GM12801 (cell line): ENCODE measurements around the gene SLC39A12.

Experiments used
- CTCF ChIP-seq: IDR thresholded peaks from one replicate; pipeline ENCODE4 v1.5.1; 2011; ENCODE audit warnings: control low read depth; ENCODE audit not compliant: insufficient read length; ENCODE audit errors: extremely low read depth

SLC39A12 gene

GRCh38 chr10:18043148-18044006 is 91.7 kb downstream of the SLC39A12 start:
- no peak for TF ChIP-seq CTCF

GRCh38 chr10:18044976-18045720 is 93.4 kb downstream of the SLC39A12 start:
- TF ChIP-seq CTCF, result no peak

GRCh38 chr10:18056583-18056982 is 104.9 kb downstream of the SLC39A12 start:
- no peak for TF ChIP-seq CTCF

GRCh38 chr10:18059826-18060559 is 108.3 kb downstream of the SLC39A12 start:
- TF ChIP-seq CTCF, result no peak

- TF ChIP-seq CTCF, result no peak
These were observed 115.2 kb downstream of the SLC39A12 start for GRCh38 chr10:18066947-18067346.

GRCh38 chr10:18068401-18068800 is 116.7 kb downstream of the SLC39A12 start:
- no peak for TF ChIP-seq CTCF

GRCh38 chr10:18071591-18071990 is 119.9 kb downstream of the SLC39A12 start:
- no peak for TF ChIP-seq CTCF
